Right atrium auricular region (tissue), 2 donors: ENCODE measurements around the gene GAK. TPM values are rescaled to one million over a fixed set of nuclear protein-coding genes. Genes with fewer than 3 reads are reported as not detected.

ENCODE experiments used
- DNase-seq: peaks from one replicate; pipeline ENCODE4 v3.0.0-alpha.2; 2019; ENCODE audit warnings: low spot score
- H3K27ac ChIP-seq, 2 donors: fragments of 200-600 bp; sonication (generic); 1 replicate in 1 of 2; 2 replicates in 1 of 2; pipeline ENCODE4 v1.5.1; 2016 to 2019
- H3K27me3 ChIP-seq, 2 donors: fragments of 200-600 bp; sonication (generic); one replicate each; pipeline versions ENCODE4 v1.5.1 to v1.6.0; 2017 to 2019
- H3K36me3 ChIP-seq: fragments of 200-600 bp; sonication (generic); one replicate; pipeline ENCODE4 v1.5.1; 2016
- H3K4me1 ChIP-seq, 2 donors: fragments of 200-600 bp; sonication (generic); one replicate each; pipeline versions ENCODE4 v1.5.1 to v1.6.0; 2017 to 2019
- H3K4me3 ChIP-seq, 2 donors: fragments of 200-600 bp; sonication (generic); 1 replicate in 1 of 2; 2 replicates in 1 of 2; pipeline ENCODE4 v1.5.1; 2017 to 2019; ENCODE audit warnings: mild to moderate bottlenecking in 1 of 2, moderate library complexity in 1 of 2
- H3K9me3 ChIP-seq, 2 donors: fragments of 200-600 bp; sonication (generic); one replicate each; pipeline ENCODE4 v1.5.1; 2019
- total RNA-seq, 2 donors: library from RNA; depleted of rRNA; stranded (reverse); fragments of >200 nt; gene quantifications; one replicate each; pipeline ENCODE4 v1.1.0, GENCODE V29; 2016
- TF ChIP-seq, protein P1 (sequence below), 2 donors: fragments of 200-600 bp; sonication (generic); IDR thresholded peaks; one replicate each; pipeline ENCODE4 v1.5.1; 2019; ENCODE audit warnings: antibody characterized with exemption in 2 of 2

GAK gene
- total RNA-seq, 2 donors from 2014 or later = 27.8 to 52.2 TPM

DNA sequence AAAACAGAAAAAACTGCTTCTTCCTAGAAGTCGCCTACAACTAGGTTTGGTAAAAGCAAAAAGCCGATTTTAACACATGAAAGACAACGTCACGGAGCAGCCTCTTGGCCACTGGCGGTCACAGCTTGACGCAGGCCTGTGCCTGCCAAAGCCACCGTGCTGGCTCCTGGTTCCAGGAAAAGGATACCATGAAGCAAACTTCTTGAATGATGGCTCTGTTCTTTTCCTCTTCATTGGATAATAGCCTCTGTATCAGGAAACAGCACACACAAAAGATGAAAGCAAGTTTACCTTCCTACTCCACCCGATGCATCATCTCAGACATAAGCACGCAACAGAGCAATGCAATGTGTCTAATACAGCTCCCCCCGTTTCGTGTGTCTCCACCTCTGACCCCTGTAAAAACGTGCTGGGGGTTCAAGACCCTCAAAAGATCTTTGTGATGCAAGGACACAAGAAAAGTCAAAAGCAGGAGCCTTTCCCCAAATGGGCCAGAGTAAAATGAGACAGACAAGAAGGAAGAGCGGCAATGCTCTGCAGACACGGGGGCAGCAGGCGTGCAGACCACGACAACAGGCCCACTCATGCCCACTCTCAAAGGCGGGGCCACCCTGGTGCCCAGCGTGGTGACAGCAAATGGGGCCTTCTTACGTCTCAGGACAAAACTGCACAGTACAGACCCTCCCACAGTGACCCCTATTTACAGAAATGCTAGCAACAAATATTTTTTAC lies 19.4 kb downstream of the GAK start:
- Histone ChIP-seq H3K4me3 (no peak overlapping the region), H3K27ac (no peak overlapping the region), H3K9me3 (no peaks in the 10 kb centered on the region), H3K4me1 (no peaks in the 10 kb centered on the region), H3K36me3 (peaks cover 24% of the 10 kb centered on the region), H3K27me3 (no peaks in the 10 kb centered on the region)
- no peak for DNase-seq
- TF ChIP-seq, protein P1, sequence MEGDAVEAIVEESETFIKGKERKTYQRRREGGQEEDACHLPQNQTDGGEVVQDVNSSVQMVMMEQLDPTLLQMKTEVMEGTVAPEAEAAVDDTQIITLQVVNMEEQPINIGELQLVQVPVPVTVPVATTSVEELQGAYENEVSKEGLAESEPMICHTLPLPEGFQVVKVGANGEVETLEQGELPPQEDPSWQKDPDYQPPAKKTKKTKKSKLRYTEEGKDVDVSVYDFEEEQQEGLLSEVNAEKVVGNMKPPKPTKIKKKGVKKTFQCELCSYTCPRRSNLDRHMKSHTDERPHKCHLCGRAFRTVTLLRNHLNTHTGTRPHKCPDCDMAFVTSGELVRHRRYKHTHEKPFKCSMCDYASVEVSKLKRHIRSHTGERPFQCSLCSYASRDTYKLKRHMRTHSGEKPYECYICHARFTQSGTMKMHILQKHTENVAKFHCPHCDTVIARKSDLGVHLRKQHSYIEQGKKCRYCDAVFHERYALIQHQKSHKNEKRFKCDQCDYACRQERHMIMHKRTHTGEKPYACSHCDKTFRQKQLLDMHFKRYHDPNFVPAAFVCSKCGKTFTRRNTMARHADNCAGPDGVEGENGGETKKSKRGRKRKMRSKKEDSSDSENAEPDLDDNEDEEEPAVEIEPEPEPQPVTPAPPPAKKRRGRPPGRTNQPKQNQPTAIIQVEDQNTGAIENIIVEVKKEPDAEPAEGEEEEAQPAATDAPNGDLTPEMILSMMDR (IDR thresholded peaks at IDR 0.05) = no peak

DNA sequence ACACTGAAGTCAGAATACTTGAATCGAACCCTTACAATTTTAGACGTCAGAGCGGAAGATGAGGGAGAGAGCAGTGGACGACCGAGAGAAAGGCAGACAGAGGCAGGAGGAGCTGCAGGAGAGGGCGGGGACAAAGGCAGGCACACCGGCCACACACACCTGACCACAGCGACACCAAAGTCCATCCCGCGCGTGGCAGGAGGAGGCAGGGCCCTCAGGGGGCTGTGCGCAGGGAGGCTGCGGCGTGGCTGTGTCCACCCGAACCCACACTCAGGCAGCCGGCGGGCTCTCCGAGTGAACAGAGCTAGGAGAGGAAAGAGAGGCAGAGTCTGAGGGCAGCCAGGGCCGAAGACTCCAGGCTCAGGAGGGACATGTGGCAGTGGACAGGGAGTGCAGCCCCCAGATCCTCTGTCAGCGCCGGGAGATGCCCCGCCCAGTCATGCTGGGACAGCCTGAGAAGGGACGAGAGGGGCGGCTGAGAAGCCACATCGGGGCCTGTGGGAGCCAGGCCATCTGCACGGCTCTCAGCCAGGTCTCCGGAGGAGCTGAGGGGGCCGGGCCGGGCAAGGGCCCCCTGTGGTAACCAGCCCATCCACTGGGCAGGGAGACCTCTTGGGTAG lies 20.1 kb downstream of the GAK start:
- Histone ChIP-seq H3K36me3 (peaks cover 24% of the 10 kb centered on the region), H3K27me3 (no peaks in the 10 kb centered on the region), H3K9me3 (no peaks in the 10 kb centered on the region), H3K4me1 (no peaks in the 10 kb centered on the region), H3K4me3 (no peak overlapping the region), H3K27ac (no peak overlapping the region)
- TF ChIP-seq, protein P1 (IDR thresholded peaks at IDR 0.05) = no peak
- no peak for DNase-seq

DNA sequence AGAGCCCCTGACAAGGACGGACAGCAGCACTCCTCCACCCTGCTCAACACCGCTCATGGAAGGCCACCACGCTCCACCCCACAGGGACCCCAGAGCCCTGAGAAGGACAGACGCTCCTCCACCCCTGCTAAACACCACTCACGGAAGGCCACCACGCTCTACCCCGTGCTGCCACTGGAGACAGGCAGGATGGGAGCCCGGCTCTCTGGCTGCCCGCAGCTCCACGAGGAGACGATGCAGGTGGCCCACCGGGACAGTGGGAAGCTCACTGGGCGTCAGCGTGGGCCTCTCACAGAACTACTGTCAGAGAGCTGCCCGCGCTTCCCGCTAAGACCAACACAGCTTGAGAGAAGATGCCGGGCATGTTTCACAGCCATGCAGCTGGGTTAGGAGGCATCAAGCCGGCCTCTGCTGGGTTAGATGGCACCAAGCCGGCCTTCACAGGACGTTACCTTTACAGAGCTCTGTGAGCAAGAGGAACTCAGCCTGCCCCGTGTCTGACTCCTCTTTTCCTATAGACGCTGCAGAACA lies 20.8 kb downstream of the GAK start:
- Histone ChIP-seq H3K27me3 (no peaks in the 10 kb centered on the region), H3K4me3 (no peak overlapping the region), H3K9me3 (no peaks in the 10 kb centered on the region), H3K27ac (no peak overlapping the region), H3K36me3 (peaks cover 24% of the 10 kb centered on the region), H3K4me1 (no peaks in the 10 kb centered on the region)
- TF ChIP-seq, protein P1 (IDR thresholded peaks at IDR 0.05) = no peak
- no peak for DNase-seq

DNA sequence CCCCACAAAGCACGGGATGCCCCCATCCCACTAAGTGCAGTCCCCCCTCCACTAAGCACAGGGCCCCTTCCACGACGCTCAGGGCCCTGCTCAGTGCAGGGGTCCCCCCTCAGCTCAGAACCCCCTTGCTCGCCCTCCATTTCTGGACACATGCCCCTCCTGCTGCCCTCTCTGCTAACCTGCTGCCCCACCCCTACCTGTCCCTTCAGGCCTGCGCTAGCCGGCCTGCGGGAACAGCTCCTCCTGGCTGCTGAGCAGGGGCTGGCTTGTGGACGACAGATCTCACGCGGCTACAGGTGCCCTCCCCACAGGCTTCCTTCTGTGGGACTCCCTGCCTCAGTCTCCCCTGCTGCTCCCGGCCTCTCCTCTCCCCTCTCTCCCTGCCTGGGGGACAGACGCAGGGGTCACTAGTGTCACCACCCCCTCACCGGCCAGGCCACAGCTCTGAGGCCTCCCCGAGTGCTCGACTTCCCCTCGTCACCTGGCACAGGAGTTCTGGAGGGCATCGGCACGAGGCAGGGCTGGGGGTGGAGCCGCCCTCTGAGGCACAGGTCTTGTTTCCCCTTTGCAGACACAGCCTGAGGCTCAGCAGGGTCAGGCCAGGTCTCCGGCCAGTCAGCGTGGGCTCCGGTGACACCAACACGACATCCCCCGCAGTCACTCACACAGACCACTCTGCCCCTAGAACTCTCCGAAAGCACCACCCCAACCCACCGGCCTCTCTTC lies 21.6 kb downstream of the GAK start:
- no peaks in the 10 kb centered on the region for H3K4me1 ChIP-seq
- no peak overlapping the region for H3K27ac ChIP-seq
- TF ChIP-seq, protein P1 (IDR thresholded peaks at IDR 0.05) = no peak
- no peaks in the 10 kb centered on the region for H3K9me3 ChIP-seq
- H3K27me3 ChIP-seq = no peaks in the 10 kb centered on the region
- peaks cover 24% of the 10 kb centered on the region for H3K36me3 ChIP-seq
- DNase-seq = no peak
- no peak overlapping the region for H3K4me3 ChIP-seq

DNA sequence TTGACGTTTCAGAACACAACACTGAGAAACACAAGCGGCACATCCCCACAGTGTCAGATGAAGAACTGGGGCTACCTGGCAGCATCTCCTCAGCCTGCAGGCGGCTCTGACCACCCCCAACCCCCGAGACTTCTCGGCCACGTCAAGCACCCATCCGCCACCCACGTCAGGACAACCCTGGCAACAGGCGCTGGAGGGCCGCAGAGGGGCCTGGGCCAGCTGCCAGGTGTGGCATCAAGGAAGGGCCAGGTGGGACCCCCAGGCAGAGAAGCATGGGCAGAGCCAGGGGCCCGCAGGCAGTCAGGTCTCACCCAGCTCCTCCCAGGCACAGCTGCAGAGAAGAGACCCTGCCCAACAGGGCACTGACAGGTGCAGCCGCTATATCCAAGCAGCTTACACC lies 22.3 kb downstream of the GAK start:
- TF ChIP-seq, protein P1 (IDR thresholded peaks at IDR 0.05) = no peak
- Histone ChIP-seq H3K27ac (no peak overlapping the region), H3K9me3 (no peaks in the 10 kb centered on the region), H3K4me1 (no peaks in the 10 kb centered on the region), H3K36me3 (peaks cover 24% of the 10 kb centered on the region), H3K4me3 (no peak overlapping the region), H3K27me3 (no peaks in the 10 kb centered on the region)
- DNase-seq = no peak
